Measurements from ENCODE around the gene SMG5.

GRCh38 chr1:156217871-156218270, 64.8 kb downstream of the SMG5 start:
- no peak for TF ChIP-seq CREB1 (IDR thresholded peaks at IDR 0.05; ENCODE audit: low read depth)
- no peak for TF ChIP-seq RAD21 (IDR thresholded peaks at IDR 0.05; ENCODE audit: low read depth)
- no peak for TF ChIP-seq TCF12 (IDR thresholded peaks at IDR 0.05; ENCODE audit: low read depth)
- no peak for TF ChIP-seq TAF1 (IDR thresholded peaks at IDR 0.05; ENCODE audit: low read depth)
- no peak for TF ChIP-seq MAX (IDR thresholded peaks at IDR 0.05)
- no peak for TF ChIP-seq USF1 (IDR thresholded peaks at IDR 0.05)
- TF ChIP-seq ZBTB7A (IDR thresholded peaks at IDR 0.05; ENCODE audit: low read depth) = no peak

Measured in Ishikawa (cell line).